GM23338 (cell line): ENCODE measurements around the gene SOAT2. TPM values are rescaled to one million over a fixed set of nuclear protein-coding genes. Genes with fewer than 3 reads are reported as not detected.

Source experiments
- ATAC-seq: fragments of 200-7000 bp; cut with Tn5 transposase; 3 replicates; pipeline ENCODE4 v1.9.1; 2020
- DNase-seq: peaks from one replicate; pipeline ENCODE4 v3.0.0-alpha.2; 2015; ENCODE audit warnings: low spot score
- H2AFZ ChIP-seq: fragments of 200-600 bp; sonication (generic); 2 replicates; pipeline ENCODE4 v1.8.0; 2016; ENCODE audit warnings: antibody characterized with exemption, mild to moderate bottlenecking, moderate library complexity
- H3F3A ChIP-seq: fragments of 200-600 bp; sonication (generic); replicated peaks from 2 replicates; pipeline ENCODE4 v1.8.0; 2017; ENCODE audit warnings: antibody characterized with exemption, mixed run types, low read depth
- H3K27ac ChIP-seq: fragments of 200-600 bp; sonication (generic); 2 replicates; pipeline ENCODE4 v1.6.1; 2016; ENCODE audit warnings: low read depth
- H3K27me3 ChIP-seq: fragments of 200-600 bp; sonication (generic); 2 replicates; pipeline ENCODE4 v1.8.0; 2016; ENCODE audit warnings: mild to moderate bottlenecking, mixed run types, moderate library complexity; ENCODE audit not compliant: insufficient read depth
- H3K36me3 ChIP-seq: fragments of 200-600 bp; sonication (generic); 2 replicates; pipeline ENCODE4 v1.8.0; 2016; ENCODE audit warnings: mild to moderate bottlenecking; ENCODE audit not compliant: insufficient read depth
- H3K4me1 ChIP-seq: fragments of 200-600 bp; sonication (generic); 2 replicates; pipeline ENCODE4 v1.8.0; 2016; ENCODE audit warnings: mild to moderate bottlenecking, moderate library complexity; ENCODE audit not compliant: insufficient read depth
- H3K4me2 ChIP-seq: fragments of 200-600 bp; sonication (generic); 2 replicates; pipeline ENCODE4 v1.7.1; 2017; ENCODE audit warnings: mixed run types
- H3K4me3 ChIP-seq: fragments of 200-600 bp; sonication (generic); 2 replicates; pipeline ENCODE4 v1.6.1; 2016; ENCODE audit warnings: mixed run types
- H3K79me2 ChIP-seq: fragments of 200-600 bp; sonication (generic); replicated peaks from 2 replicates; pipeline ENCODE4 v1.8.0; 2017; ENCODE audit warnings: mild to moderate bottlenecking; ENCODE audit not compliant: insufficient read depth
- H3K9me2 ChIP-seq: fragments of 200-600 bp; sonication (generic); 2 replicates; pipeline ENCODE4 v1.8.0; 2017; ENCODE audit not compliant: insufficient read depth
- H4K20me1 ChIP-seq: fragments of 200-600 bp; sonication (generic); replicated peaks from 2 replicates; pipeline ENCODE4 v1.8.0; 2017; ENCODE audit warnings: mild to moderate bottlenecking; ENCODE audit not compliant: insufficient read depth
- H3K27ac Mint-ChIP-seq: 2 replicates; pipeline ENCODE4 v1.8.0; 2020; ENCODE audit warnings: inconsistent platforms, mild to moderate bottlenecking, moderate library complexity, mixed read lengths
- H3K27me3 Mint-ChIP-seq: 3 replicates; pipeline ENCODE4 v1.8.0; 2022; ENCODE audit warnings: low read depth, mild to moderate bottlenecking, moderate library complexity, mixed read lengths, inconsistent platforms; ENCODE audit not compliant: insufficient read depth, poor library complexity
- H3K36me3 Mint-ChIP-seq: 3 replicates; pipeline ENCODE4 v1.8.0; 2021; ENCODE audit warnings: low read depth, mild to moderate bottlenecking, inconsistent platforms, moderate library complexity, mixed read lengths
- H3K4me1 Mint-ChIP-seq: 3 replicates; pipeline ENCODE4 v1.8.0; 2020; ENCODE audit warnings: mild to moderate bottlenecking, inconsistent platforms, mixed read lengths
- H3K4me3 Mint-ChIP-seq: 3 replicates; pipeline ENCODE4 v1.8.0; 2021; ENCODE audit warnings: moderate library complexity, mild to moderate bottlenecking, inconsistent platforms, mixed read lengths
- H3K9me3 Mint-ChIP-seq: 3 replicates; pipeline ENCODE4 v1.8.0; 2020; ENCODE audit warnings: moderate library complexity, mild to moderate bottlenecking, inconsistent platforms, mixed read lengths
- CREB1 ChIP-seq: fragments of 250-450 bp; sonication (Bioruptor Pico); IDR thresholded peaks from 2 replicates; pipeline ENCODE4 v1.5.0; 2020; ENCODE audit warnings: low read depth, mild to moderate bottlenecking, moderate library complexity
- EZH2 ChIP-seq: fragments of 200-600 bp; sonication (generic); IDR thresholded peaks from one replicate; pipeline ENCODE4 v1.8.0; 2017; ENCODE audit warnings: antibody characterized with exemption, mild to moderate bottlenecking, low read depth; ENCODE audit not compliant: unreplicated experiment
- EZH2phosphoT487 ChIP-seq: fragments of 200-600 bp; sonication (generic); IDR thresholded peaks from one replicate; pipeline ENCODE4 v1.8.1; 2018; ENCODE audit warnings: antibody characterized with exemption; ENCODE audit not compliant: unreplicated experiment
- JUNB ChIP-seq: IDR thresholded peaks from one replicate; pipeline ENCODE4 v1.6.1; 2016; ENCODE audit warnings: antibody characterized with exemption; ENCODE audit not compliant: unreplicated experiment
- NANOG ChIP-seq: IDR thresholded peaks from 2 replicates; pipeline ENCODE4 v1.6.1; 2016; ENCODE audit warnings: antibody characterized with exemption, borderline replicate concordance
- POLR2AphosphoS5 ChIP-seq: IDR thresholded peaks from 2 replicates; pipeline ENCODE4 v1.6.1; 2016; ENCODE audit warnings: antibody characterized with exemption, low read depth
- STAT1 ChIP-seq: IDR thresholded peaks from one replicate; pipeline ENCODE4 v1.6.1; 2016; ENCODE audit warnings: antibody characterized with exemption; ENCODE audit not compliant: unreplicated experiment
- ZNF114 ChIP-seq: fragments of 250-450 bp; sonication (Bioruptor Pico); IDR thresholded peaks from 2 replicates; pipeline ENCODE4 v1.5.0; 2020; ENCODE audit warnings: mild to moderate bottlenecking, moderate library complexity
- ZNF331 ChIP-seq: fragments of 250-450 bp; sonication (Bioruptor Pico); IDR thresholded peaks from 2 replicates; pipeline ENCODE4 v1.5.0; 2020; ENCODE audit warnings: low read depth, mild to moderate bottlenecking, moderate library complexity
- polyA plus RNA-seq: library from polyadenylated mRNA; unstranded; fragments of >200 nt; fragmentation: Nextera tagmentation; extraction: Ambion mirVana; gene quantifications from 2 replicates; pipeline ENCODE4 v1.2.1, GENCODE V29; 2016
- total RNA-seq: library from RNA; depleted of rRNA; stranded (reverse); fragments of >200 nt; shearing (Covaris generic); gene quantifications from 2 replicates; pipeline ENCODE4 v1.2.3, GENCODE V29; 2014
- TF ChIP-seq, protein P1 (sequence below): IDR thresholded peaks from one replicate; pipeline ENCODE4 v1.6.1; 2018; ENCODE audit warnings: antibody characterized with exemption; ENCODE audit not compliant: unreplicated experiment
- TF ChIP-seq, protein P2 (sequence below): IDR thresholded peaks from 2 replicates; pipeline ENCODE4 v1.6.1; 2016; ENCODE audit warnings: antibody characterized with exemption
- TF ChIP-seq, protein P3 (sequence below): fragments of 250-450 bp; sonication (Bioruptor Pico); IDR thresholded peaks from 2 replicates; pipeline ENCODE4 v1.5.0; 2020; ENCODE audit warnings: mild to moderate bottlenecking, moderate library complexity

SOAT2 gene
- total and polyA plus RNA-seq, 2 experiments from 2014 or later: not detected

DNA sequence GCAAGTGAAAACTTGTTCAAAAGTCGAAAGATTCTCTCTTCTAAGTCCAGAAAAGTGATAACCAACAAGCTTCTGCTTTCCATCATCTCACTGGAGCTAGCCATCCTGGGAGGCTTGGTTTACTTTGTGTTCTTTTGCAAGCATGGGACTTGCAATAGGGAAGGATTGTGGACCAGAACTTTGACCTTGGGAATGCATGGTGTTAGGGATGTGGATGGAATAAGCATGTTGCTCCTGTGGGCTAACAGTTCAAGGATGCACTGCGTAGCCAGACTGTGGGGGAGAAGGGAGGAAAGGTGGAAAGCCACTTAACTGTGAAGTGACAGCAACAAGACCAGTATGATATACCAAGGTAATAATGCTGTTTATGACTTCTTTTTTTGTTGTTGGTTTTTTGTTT is 28.6 kb downstream of the SOAT2 start (continued):
- TF ChIP-seq, protein P1, sequence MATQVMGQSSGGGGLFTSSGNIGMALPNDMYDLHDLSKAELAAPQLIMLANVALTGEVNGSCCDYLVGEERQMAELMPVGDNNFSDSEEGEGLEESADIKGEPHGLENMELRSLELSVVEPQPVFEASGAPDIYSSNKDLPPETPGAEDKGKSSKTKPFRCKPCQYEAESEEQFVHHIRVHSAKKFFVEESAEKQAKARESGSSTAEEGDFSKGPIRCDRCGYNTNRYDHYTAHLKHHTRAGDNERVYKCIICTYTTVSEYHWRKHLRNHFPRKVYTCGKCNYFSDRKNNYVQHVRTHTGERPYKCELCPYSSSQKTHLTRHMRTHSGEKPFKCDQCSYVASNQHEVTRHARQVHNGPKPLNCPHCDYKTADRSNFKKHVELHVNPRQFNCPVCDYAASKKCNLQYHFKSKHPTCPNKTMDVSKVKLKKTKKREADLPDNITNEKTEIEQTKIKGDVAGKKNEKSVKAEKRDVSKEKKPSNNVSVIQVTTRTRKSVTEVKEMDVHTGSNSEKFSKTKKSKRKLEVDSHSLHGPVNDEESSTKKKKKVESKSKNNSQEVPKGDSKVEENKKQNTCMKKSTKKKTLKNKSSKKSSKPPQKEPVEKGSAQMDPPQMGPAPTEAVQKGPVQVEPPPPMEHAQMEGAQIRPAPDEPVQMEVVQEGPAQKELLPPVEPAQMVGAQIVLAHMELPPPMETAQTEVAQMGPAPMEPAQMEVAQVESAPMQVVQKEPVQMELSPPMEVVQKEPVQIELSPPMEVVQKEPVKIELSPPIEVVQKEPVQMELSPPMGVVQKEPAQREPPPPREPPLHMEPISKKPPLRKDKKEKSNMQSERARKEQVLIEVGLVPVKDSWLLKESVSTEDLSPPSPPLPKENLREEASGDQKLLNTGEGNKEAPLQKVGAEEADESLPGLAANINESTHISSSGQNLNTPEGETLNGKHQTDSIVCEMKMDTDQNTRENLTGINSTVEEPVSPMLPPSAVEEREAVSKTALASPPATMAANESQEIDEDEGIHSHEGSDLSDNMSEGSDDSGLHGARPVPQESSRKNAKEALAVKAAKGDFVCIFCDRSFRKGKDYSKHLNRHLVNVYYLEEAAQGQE: no peak
- no peak for TF ChIP-seq NANOG
- TF ChIP-seq, protein P2, sequence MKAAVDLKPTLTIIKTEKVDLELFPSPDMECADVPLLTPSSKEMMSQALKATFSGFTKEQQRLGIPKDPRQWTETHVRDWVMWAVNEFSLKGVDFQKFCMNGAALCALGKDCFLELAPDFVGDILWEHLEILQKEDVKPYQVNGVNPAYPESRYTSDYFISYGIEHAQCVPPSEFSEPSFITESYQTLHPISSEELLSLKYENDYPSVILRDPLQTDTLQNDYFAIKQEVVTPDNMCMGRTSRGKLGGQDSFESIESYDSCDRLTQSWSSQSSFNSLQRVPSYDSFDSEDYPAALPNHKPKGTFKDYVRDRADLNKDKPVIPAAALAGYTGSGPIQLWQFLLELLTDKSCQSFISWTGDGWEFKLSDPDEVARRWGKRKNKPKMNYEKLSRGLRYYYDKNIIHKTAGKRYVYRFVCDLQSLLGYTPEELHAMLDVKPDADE: no peak
- TF ChIP-seq ZNF114 (CRISPR knock-in tag): no peak
- TF ChIP-seq EZH2: no peak
- TF ChIP-seq ZNF331 (CRISPR knock-in tag): no peak
- TF ChIP-seq POLR2AphosphoS5: no peak
- no peak for TF ChIP-seq STAT1
- TF ChIP-seq JUNB: no peak
- TF ChIP-seq CREB1: no peak

DNA sequence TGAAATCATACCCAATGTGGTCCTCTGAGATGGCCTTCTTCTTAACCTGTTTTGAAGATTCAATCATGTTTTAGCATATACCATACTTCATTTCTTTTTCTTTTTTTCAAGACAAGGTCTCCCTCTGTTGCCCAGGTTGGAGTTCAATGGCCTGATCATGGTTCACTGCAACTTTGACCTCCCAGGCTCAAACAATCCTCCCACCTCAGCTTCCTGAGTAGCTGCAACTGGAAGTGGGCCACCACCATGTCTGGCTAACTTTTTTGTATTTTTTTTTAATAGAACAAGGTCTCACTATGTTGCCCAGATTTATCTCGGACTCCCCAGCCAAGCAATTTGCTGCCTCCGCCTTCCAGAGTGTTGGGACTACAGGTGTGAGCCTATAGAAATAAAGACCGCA is 30.4 kb downstream of the SOAT2 start:
- no peak for ATAC-seq
- Histone ChIP-seq H3F3A (no peaks in the 10 kb centered on the region), H3K4me1 (no peaks in the 10 kb centered on the region), H3K4me3 (no peak overlapping the region), H3K27me3 (no peaks in the 10 kb centered on the region), H4K20me1 (no peaks in the 10 kb centered on the region), H3K79me2 (no peaks in the 10 kb centered on the region), H3K9me2 (no peaks in the 10 kb centered on the region), H2AFZ (no peak overlapping the region), H3K27ac (no peak overlapping the region), H3K36me3 (no peaks in the 10 kb centered on the region), H3K4me2 (no peak overlapping the region)
- peaks cover 5% of the 10 kb centered on the region for H3K27me3 Mint-ChIP-seq
- H3K4me1 Mint-ChIP-seq: no peaks in the 10 kb centered on the region
- H3K27ac Mint-ChIP-seq: no peak overlapping the region
- peaks cover 7% of the 10 kb centered on the region for H3K9me3 Mint-ChIP-seq
- peaks cover 2% of the 10 kb centered on the region; the same call in 1 of the 3 replicates for H3K36me3 Mint-ChIP-seq
- DNase-seq: no peak
- H3K4me3 Mint-ChIP-seq: no peak overlapping the region
- TF ChIP-seq, protein P3, sequence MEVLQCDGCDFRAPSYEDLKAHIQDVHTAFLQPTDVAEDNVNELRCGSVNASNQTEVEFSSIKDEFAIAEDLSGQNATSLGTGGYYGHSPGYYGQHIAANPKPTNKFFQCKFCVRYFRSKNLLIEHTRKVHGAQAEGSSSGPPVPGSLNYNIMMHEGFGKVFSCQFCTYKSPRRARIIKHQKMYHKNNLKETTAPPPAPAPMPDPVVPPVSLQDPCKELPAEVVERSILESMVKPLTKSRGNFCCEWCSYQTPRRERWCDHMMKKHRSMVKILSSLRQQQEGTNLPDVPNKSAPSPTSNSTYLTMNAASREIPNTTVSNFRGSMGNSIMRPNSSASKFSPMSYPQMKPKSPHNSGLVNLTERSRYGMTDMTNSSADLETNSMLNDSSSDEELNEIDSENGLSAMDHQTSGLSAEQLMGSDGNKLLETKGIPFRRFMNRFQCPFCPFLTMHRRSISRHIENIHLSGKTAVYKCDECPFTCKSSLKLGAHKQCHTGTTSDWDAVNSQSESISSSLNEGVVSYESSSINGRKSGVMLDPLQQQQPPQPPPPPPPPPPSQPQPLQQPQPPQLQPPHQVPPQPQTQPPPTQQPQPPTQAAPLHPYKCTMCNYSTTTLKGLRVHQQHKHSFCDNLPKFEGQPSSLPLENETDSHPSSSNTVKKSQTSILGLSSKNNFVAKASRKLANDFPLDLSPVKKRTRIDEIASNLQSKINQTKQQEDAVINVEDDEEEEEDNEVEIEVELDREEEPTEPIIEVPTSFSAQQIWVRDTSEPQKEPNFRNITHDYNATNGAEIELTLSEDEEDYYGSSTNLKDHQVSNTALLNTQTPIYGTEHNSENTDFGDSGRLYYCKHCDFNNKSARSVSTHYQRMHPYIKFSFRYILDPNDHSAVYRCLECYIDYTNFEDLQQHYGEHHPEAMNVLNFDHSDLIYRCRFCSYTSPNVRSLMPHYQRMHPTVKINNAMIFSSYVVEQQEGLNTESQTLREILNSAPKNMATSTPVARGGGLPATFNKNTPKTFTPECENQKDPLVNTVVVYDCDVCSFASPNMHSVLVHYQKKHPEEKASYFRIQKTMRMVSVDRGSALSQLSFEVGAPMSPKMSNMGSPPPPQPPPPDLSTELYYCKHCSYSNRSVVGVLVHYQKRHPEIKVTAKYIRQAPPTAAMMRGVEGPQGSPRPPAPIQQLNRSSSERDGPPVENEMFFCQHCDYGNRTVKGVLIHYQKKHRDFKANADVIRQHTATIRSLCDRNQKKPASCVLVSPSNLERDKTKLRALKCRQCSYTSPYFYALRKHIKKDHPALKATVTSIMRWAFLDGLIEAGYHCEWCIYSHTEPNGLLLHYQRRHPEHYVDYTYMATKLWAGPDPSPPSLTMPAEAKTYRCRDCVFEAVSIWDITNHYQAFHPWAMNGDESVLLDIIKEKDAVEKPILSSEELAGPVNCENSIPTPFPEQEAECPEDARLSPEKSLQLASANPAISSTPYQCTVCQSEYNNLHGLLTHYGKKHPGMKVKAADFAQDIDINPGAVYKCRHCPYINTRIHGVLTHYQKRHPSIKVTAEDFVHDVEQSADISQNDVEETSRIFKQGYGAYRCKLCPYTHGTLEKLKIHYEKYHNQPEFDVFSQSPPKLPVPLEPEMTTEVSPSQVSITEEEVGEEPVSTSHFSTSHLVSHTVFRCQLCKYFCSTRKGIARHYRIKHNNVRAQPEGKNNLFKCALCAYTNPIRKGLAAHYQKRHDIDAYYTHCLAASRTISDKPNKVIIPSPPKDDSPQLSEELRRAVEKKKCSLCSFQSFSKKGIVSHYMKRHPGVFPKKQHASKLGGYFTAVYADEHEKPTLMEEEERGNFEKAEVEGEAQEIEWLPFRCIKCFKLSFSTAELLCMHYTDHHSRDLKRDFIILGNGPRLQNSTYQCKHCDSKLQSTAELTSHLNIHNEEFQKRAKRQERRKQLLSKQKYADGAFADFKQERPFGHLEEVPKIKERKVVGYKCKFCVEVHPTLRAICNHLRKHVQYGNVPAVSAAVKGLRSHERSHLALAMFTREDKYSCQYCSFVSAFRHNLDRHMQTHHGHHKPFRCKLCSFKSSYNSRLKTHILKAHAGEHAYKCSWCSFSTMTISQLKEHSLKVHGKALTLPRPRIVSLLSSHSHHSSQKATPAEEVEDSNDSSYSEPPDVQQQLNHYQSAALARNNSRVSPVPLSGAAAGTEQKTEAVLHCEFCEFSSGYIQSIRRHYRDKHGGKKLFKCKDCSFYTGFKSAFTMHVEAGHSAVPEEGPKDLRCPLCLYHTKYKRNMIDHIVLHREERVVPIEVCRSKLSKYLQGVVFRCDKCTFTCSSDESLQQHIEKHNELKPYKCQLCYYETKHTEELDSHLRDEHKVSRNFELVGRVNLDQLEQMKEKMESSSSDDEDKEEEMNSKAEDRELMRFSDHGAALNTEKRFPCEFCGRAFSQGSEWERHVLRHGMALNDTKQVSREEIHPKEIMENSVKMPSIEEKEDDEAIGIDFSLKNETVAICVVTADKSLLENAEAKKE: no peak
- TF ChIP-seq, protein P1: no peak
- no peak for TF ChIP-seq ZNF114 (CRISPR knock-in tag)
- TF ChIP-seq EZH2phosphoT487: no peak
